K562 (cell line): ENCODE measurements around the gene SLC16A5. TPM values are rescaled to one million over a fixed set of nuclear protein-coding genes. Genes with fewer than 3 reads are reported as not detected.
A peak's percentile ranks its signal among the peaks of the same experiment; 100 is the strongest.

Experiments
- BACH1 ChIP-seq: fragments of 200-800 bp; sonication (Bioruptor generic); IDR thresholded peaks from 2 replicates; pipeline ENCODE4 v1.6.1; 2016; ENCODE audit warnings: missing genetic modification characterization, missing compliant biosample characterization
- BCL6 ChIP-seq: fragments of 250-450 bp; sonication (Bioruptor Pico); IDR thresholded peaks from 2 replicates; pipeline ENCODE4 v1.4.0; 2020
- E4F1 ChIP-seq: fragments of 250-450 bp; sonication (Bioruptor Pico); IDR thresholded peaks from 2 replicates; pipeline ENCODE4 v1.5.0; 2021; ENCODE audit warnings: mild to moderate bottlenecking, borderline replicate concordance
- FOXJ2 ChIP-seq: fragments of 200-800 bp; sonication (Bioruptor generic); IDR thresholded peaks from 2 replicates; pipeline ENCODE4 v1.6.1; 2016; ENCODE audit warnings: missing genetic modification characterization, missing compliant biosample characterization
- HNRNPK ChIP-seq: fragments of 200-400 bp; formaldehyde crosslinking; IDR thresholded peaks from one replicate; pipeline ENCODE4 v1.6.1; 2018; ENCODE audit warnings: mild to moderate bottlenecking, low read depth, low read length; ENCODE audit not compliant: poor library complexity, severe bottlenecking
- JUND ChIP-seq, 2 experiments: IDR thresholded peaks; 2 replicates in 1 of 2; 3 replicates in 1 of 2; pipeline ENCODE4 v1.6.1; 2011; ENCODE audit warnings: borderline replicate concordance in 2 of 2, low read depth in 2 of 2, low read length in 2 of 2, improper control_type of control experiment in 1 of 2, missing biosample characterization in 1 of 2, missing genetic modification characterization in 1 of 2, missing genetic modification reagents in 1 of 2
- L3MBTL2 ChIP-seq: fragments of 450-650 bp; IDR thresholded peaks from 2 replicates; pipeline ENCODE4 v1.6.1; 2016; ENCODE audit warnings: mild to moderate bottlenecking, moderate library complexity
- NCOA2 ChIP-seq, 2 experiments: fragments of 450-650 bp; IDR thresholded peaks; 2 replicates each; pipeline ENCODE4 v1.6.1; 2018; ENCODE audit warnings: mild to moderate bottlenecking in 2 of 2, moderate library complexity in 1 of 2; ENCODE audit not compliant: partially characterized antibody in 2 of 2
- PHF8 ChIP-seq: fragments of 200-600 bp; sonication (generic); IDR thresholded peaks from 2 replicates; pipeline ENCODE4 v1.6.1; 2012; ENCODE audit warnings: mixed run types, mild to moderate bottlenecking, inconsistent platforms, low read length, moderate library complexity, borderline replicate concordance
- SAFB2 ChIP-seq: fragments of 200-400 bp; formaldehyde crosslinking; IDR thresholded peaks from 2 replicates; pipeline ENCODE4 v1.6.1; 2018; ENCODE audit warnings: borderline replicate concordance, low read length, low read depth, moderate library complexity; ENCODE audit not compliant: severe bottlenecking
- SMARCB1 ChIP-seq: IDR thresholded peaks from 2 replicates; pipeline ENCODE4 v1.6.1; 2011; ENCODE audit warnings: improper control_type of control experiment, low read depth; ENCODE audit not compliant: insufficient read length
- SP1 ChIP-seq: sonication (generic); formaldehyde crosslinking; IDR thresholded peaks from 2 replicates; pipeline ENCODE4 v1.8.1; 2022; ENCODE audit warnings: mild to moderate bottlenecking, missing genetic modification reagents
- SRSF9 ChIP-seq: fragments of 200-400 bp; formaldehyde crosslinking; IDR thresholded peaks from 2 replicates; pipeline ENCODE4 v1.6.1; 2017; ENCODE audit warnings: low read depth, low read length, borderline replicate concordance
- TCFL5 ChIP-seq: fragments of 250-450 bp; sonication (Bioruptor Pico); conservative IDR thresholded peaks from 2 replicates; pipeline ENCODE4 v1.6.1; 2021; ENCODE audit warnings: mild to moderate bottlenecking, moderate library complexity, matching md5 sums
- UBTF ChIP-seq, 2 experiments: IDR thresholded peaks; 2 replicates each; pipeline ENCODE4 v1.6.1; 2012; ENCODE audit warnings: improper control_type of control experiment in 2 of 2, low read depth in 2 of 2, low read length in 2 of 2, borderline replicate concordance in 1 of 2
- ZKSCAN1 ChIP-seq: fragments of 150-350 bp; IDR thresholded peaks from 2 replicates; pipeline ENCODE4 v1.6.1; 2016; ENCODE audit warnings: low read depth, low read length
- ZMIZ1 ChIP-seq, 2 experiments: fragments of 150-350 bp in 1 of 2; IDR thresholded peaks; 2 replicates each; pipeline ENCODE4 v1.6.1; 2012 to 2016; ENCODE audit warnings: low read depth in 2 of 2, low read length in 2 of 2, mild to moderate bottlenecking in 1 of 2, moderate library complexity in 1 of 2
- polyA plus RNA-seq, 8 experiments: library from polyadenylated mRNA; depleted of rRNA in 4 of 8; stranded (reverse) in 5 of 8; unstranded in 3 of 8; fragments of >200 nt; fragmentation: Nextera tagmentation in 2 of 8; fragmentation: Illumina TruSeq in 1 of 8; extraction: Ambion mirVana in 2 of 8; extraction: Trizol in 1 of 8; gene quantifications; 2 replicates each; pipeline versions ENCODE4 v1.2.1 to v1.2.3, GENCODE V29; 2011 to 2014; ENCODE audit warnings: inconsistent platforms in 1 of 8, missing spikeins in 1 of 8
- total RNA-seq, 7 experiments: library from RNA; depleted of rRNA in 6 of 7; stranded (reverse); fragments of >200 nt in 6 of 7; fragmentation: Illumina TruSeq in 2 of 7; extraction: Trizol in 2 of 7; gene quantifications; 2 replicates each; pipeline versions ENCODE4 v1.2.1 to v1.2.3, GENCODE V29; 2011 to 2021; ENCODE audit warnings: low replicate concordance in 1 of 7

SLC16A5 gene
- total and polyA plus RNA-seq, 9 of the 15 experiments (the other 6 are each of a cell fraction or from before 2014, with no cell fraction given) = 0.06 to 2.6 (median 0.91) TPM

- TF ChIP-seq E4F1 (CRISPR knock-in tag) (no peak), PHF8 (peak; percentile 98), UBTF (IDR thresholded peaks at IDR 0.05; ENCODE audit: borderline replicate concordance in 1 of 2, low read depth in 2 of 2, low read length in 2 of 2) (peak; percentile 37 to 73; a peak in 2 of 4 replicates), ZKSCAN1 (peak; percentile 99), SMARCB1 (no peak), SAFB2 (no peak), ZMIZ1 (IDR thresholded peaks at IDR 0.05; ENCODE audit: low read depth in 2 of 2, low read length in 2 of 2) (peak in 1 of 2 experiments; percentile 90; a peak in 2 of 4 replicates), FOXJ2 (tag) (no peak), BCL6 (no peak), HNRNPK (no peak), TCFL5 (CRISPR knock-in tag) (no peak), BACH1 (0 out of 2 replicates have a peak, but pooled peaks have one; percentile 19), L3MBTL2 (peak; percentile 85), SP1 (CRISPR knock-in tag) (peak; percentile 85), NCOA2 (IDR thresholded peaks at IDR 0.05; ENCODE audit: partially characterized antibody in 2 of 2) (no peak), JUND (IDR thresholded peaks at IDR 0.05; ENCODE audit: borderline replicate concordance, low read depth, low read length) (peak; percentile 44; the same call in 1 of the 2 replicates), JUND (tag; IDR thresholded peaks at IDR 0.05; ENCODE audit: borderline replicate concordance, low read depth, low read length) (peak; percentile 72; the same call in 2 of the 3 replicates), SRSF9 (no peak)
Measured at GRCh38 chr17:75154195-75155106, 66.7 kb downstream of the SLC16A5 start, which contains the start of gene JPT1 (continued).
